GM13976 (cell line): ENCODE results near the gene RARA.

ENCODE experiments used
- DNase-seq: peaks from one replicate; pipeline ENCODE4 v3.0.0; 2012; ENCODE audit warnings: low spot score
- CTCF ChIP-seq: IDR thresholded peaks from 2 replicates; pipeline ENCODE4 v1.5.1; 2012; ENCODE audit warnings: borderline replicate concordance, mild to moderate bottlenecking; ENCODE audit not compliant: insufficient read depth; ENCODE audit errors: extremely low read depth, missing control alignments, control extremely low read depth
- in situ Hi-C: fragments of 300-500 bp; cut with MboI; formaldehyde crosslinking; loops from one replicate; pipeline ENCODE4 v1.12.0; 2022; ENCODE audit warnings: low sequenced_read_pairs, mixed read lengths, inconsistent platforms; ENCODE audit not compliant: unreplicated experiment

RARA gene

GRCh38 chr17:40322358-40323315, 13.7 kb downstream of the RARA start:
- TF ChIP-seq CTCF, result no peak
- peak; percentile 89 for DNase-seq
- in situ Hi-C loops, result no loop called here

GRCh38 chr17:40323391-40324381, 14.7 kb downstream of the RARA start:
- no peak for TF ChIP-seq CTCF
- in situ Hi-C loops, result no loop called here

GRCh38 chr17:40325156-40326013, 16.4 kb downstream of the RARA start:
- TF ChIP-seq CTCF, result no peak
- in situ Hi-C loops, result no loop called here
- DNase-seq, result peak; percentile 73

More at GRCh38 chr17:40323391-40324381, 14.7 kb downstream of the RARA start:
- no peak for DNase-seq

GRCh38 chr17:40326014-40326831, 17.2 kb downstream of the RARA start:
- DNase-seq, result peak; percentile 65
- in situ Hi-C loops, result no loop called here

GRCh38 chr17:40326832-40327199, 17.8 kb downstream of the RARA start:
- TF ChIP-seq CTCF, result no peak

More at GRCh38 chr17:40326014-40326831, 17.2 kb downstream of the RARA start:
- TF ChIP-seq CTCF, result no peak

More at GRCh38 chr17:40326832-40327199, 17.8 kb downstream of the RARA start:
- no peak for DNase-seq
- in situ Hi-C loops, result no loop called here
